Measurements from ENCODE around the gene PLAAT2.

GRCh38 chr11:63512816-63513215, 50.4 kb downstream of the PLAAT2 start:
- no peak for TF ChIP-seq CTCF (IDR thresholded peaks at IDR 0.05)
- no peak for TF ChIP-seq POLR2A (IDR thresholded peaks at IDR 0.05)

Measured in uterus (tissue), 2 donors.